IPS DF 6.9 (cell line): ENCODE results near the gene MRTFA.

Experiments
- DNase-seq: peaks from one replicate; pipeline ENCODE4 v3.0.0-alpha.2; 2013; ENCODE audit warnings: low read depth, low spot score
- H3K27ac ChIP-seq: one replicate; pipeline ENCODE4 v1.5.1; 2013; ENCODE audit warnings: low read length, control low read depth
- H3K27me3 ChIP-seq: 2 replicates; pipeline ENCODE4 v1.6.1; 2013; ENCODE audit warnings: mild to moderate bottlenecking, low read length; ENCODE audit not compliant: control insufficient read depth, insufficient read depth
- H3K36me3 ChIP-seq: 2 replicates; pipeline ENCODE4 v1.6.1; 2013; ENCODE audit warnings: low read length; ENCODE audit not compliant: control insufficient read depth, insufficient read depth
- H3K4me1 ChIP-seq: 2 replicates; pipeline ENCODE4 v1.6.1; 2013; ENCODE audit warnings: low read length; ENCODE audit not compliant: control insufficient read depth, insufficient read depth
- H3K4me3 ChIP-seq: 2 replicates; pipeline ENCODE4 v1.5.1; 2013; ENCODE audit warnings: mild to moderate bottlenecking, low read length
- H3K9me3 ChIP-seq: 2 replicates; pipeline ENCODE4 v1.6.1; 2013; ENCODE audit warnings: low read length, inconsistent platforms; ENCODE audit not compliant: control insufficient read depth, insufficient read depth
- WGBS: extraction: QIAGEN DNeasy Blood & Tissue Kit; methylation state at CpG from one replicate; pipeline ENCODE4 v1.1.7; 2013; ENCODE audit warnings: mixed read lengths, missing lambda C conversion rate; ENCODE audit not compliant: insufficient read length, insufficient coverage; 5-methylcytosine and 5-hydroxymethylcytosine counted together

The MRTFA gene

DNA sequence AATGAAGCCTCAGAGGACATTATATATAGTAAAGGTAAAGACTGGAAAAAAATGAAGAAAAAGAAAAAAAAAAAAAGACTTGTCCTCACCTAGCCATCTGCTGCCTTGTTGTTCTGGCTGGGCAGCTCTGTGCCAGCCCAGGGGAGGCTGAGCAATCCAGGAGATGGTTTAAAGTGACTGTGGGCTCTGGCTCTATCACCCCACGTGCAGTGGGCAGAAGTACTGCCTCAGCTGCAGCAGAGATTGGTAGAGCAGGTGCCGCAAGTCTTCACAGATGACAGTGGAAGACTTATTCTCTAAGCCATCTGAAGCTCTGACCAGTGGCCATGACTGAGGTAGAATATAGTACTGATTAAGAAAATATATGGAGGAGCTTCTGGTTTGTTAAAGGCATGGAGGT, 203.9 kb downstream of the MRTFA start:
- H3K27me3 ChIP-seq = no peaks in the 10 kb centered on the region
- peaks cover 6% of the 10 kb centered on the region; the same call in 1 of the 2 replicates for H3K36me3 ChIP-seq
- H3K4me1 ChIP-seq = peaks cover 2% of the 10 kb centered on the region; the same call in 1 of the 2 replicates
- no CpG with 5 or more reads among the region's 2 CpGs for WGBS
- H3K9me3 ChIP-seq = no peaks in the 10 kb centered on the region
- H3K27ac ChIP-seq = no peak overlapping the region
- H3K4me3 ChIP-seq = no peak overlapping the region
- no peak for DNase-seq

DNA sequence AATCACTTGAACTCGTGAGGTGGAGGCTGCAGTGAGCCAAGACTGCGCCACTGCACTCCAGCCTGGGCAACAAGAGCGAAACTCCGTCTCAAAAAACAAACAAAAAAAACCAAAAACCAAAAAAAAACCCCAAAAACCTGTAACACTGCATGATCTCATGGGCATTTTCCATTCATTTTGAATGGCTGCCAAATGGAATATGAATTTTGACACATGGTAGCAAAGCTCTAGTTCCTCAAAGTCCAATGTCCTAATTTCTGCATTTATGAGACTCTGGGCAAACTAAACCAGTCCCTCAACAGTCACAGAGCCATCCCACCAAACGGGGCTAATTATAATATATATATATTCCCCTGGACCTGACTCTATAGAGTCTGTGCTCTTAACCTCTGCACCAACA, 204.4 kb downstream of the MRTFA start:
- no peak for DNase-seq
- H3K4me3 ChIP-seq = no peak overlapping the region
- H3K36me3 ChIP-seq = peaks cover 6% of the 10 kb centered on the region; the same call in 1 of the 2 replicates
- no peaks in the 10 kb centered on the region for H3K9me3 ChIP-seq
- no peak overlapping the region for H3K27ac ChIP-seq
- peaks cover 2% of the 10 kb centered on the region; the same call in 1 of the 2 replicates for H3K4me1 ChIP-seq
- H3K27me3 ChIP-seq = no peaks in the 10 kb centered on the region
- 100% methylated on average over 1 of the region's 5 CpGs for WGBS

DNA sequence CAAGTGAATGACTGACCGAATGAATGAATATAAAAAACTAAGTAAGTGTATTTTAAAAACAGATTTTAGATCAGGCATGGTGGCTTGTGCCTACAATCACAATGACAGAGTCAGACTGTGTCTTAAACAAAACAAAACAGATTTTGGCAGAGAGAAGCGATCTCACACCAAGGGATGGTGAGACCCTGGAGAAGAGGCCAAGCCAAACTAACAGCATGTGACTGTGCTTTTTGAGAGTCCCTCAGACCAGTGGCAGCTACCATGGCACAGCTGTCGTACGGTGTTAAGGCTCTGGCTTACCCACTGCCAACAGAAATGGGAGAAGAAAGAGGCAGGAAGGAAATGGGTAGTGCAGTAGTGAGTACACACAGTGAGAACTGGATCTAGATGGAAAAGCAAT, 205.5 kb downstream of the MRTFA start:
- no CpG with 5 or more reads among the region's 4 CpGs for WGBS
- no peaks in the 10 kb centered on the region for H3K9me3 ChIP-seq
- H3K4me3 ChIP-seq = no peak overlapping the region
- no peak for DNase-seq
- H3K4me1 ChIP-seq = no peaks in the 10 kb centered on the region
- H3K27me3 ChIP-seq = no peaks in the 10 kb centered on the region
- H3K27ac ChIP-seq = no peak overlapping the region
- peaks cover 6% of the 10 kb centered on the region; the same call in 1 of the 2 replicates for H3K36me3 ChIP-seq

DNA sequence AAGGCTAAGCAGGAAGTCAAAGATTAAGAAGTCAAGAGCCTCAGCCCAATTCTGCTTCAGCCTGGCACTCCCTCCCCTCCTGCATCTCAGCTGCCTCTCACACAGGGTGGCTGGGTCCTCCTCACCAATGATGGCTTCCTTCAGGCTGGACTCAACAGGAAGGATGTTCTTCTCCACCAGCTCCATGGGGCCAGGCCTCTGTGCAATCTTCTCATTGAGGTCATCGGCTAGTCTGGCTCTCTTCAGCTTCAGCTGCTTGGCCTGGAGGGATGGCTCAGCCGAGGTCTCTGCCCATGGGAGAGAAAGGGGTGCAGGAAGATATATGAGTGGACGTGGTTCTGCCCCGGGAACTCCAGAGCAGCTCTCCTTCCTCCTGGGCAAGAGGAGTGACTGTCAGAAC, 207.0 kb downstream of the MRTFA start:
- H3K9me3 ChIP-seq = no peaks in the 10 kb centered on the region
- H3K36me3 ChIP-seq = peaks cover 6% of the 10 kb centered on the region; the same call in 1 of the 2 replicates
- WGBS = no CpG with 5 or more reads among the region's 4 CpGs
- H3K4me3 ChIP-seq = no peak overlapping the region
- H3K4me1 ChIP-seq = no peaks in the 10 kb centered on the region
- DNase-seq = no peak
- H3K27ac ChIP-seq = no peak overlapping the region
- no peaks in the 10 kb centered on the region for H3K27me3 ChIP-seq

DNA sequence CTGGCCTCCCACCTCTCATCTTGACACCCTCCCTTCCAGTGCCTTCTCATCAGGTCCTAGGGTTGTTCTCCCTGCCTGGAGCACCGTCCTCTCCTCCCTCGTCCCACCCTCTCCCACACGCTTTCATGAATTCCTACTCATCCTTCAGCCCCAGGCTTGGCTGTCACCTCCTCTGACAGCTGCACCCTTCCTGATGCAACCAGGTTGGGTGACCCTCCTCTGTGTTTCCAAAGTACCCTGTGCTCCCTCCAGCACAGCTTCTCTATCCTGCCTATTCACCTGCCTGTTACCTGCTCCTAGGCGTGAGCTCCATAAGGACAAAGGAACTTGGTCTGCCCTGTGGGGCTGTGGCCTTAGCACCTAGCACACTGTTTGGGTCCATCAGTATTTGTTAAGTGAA, 207.7 kb downstream of the MRTFA start:
- Histone ChIP-seq H3K27ac (no peak overlapping the region), H3K4me3 (no peak overlapping the region), H3K9me3 (no peaks in the 10 kb centered on the region), H3K4me1 (no peaks in the 10 kb centered on the region), H3K36me3 (peaks cover 6% of the 10 kb centered on the region; the same call in 1 of the 2 replicates), H3K27me3 (no peaks in the 10 kb centered on the region)
- no peak for DNase-seq
- no CpG with 5 or more reads among the region's 4 CpGs for WGBS

DNA sequence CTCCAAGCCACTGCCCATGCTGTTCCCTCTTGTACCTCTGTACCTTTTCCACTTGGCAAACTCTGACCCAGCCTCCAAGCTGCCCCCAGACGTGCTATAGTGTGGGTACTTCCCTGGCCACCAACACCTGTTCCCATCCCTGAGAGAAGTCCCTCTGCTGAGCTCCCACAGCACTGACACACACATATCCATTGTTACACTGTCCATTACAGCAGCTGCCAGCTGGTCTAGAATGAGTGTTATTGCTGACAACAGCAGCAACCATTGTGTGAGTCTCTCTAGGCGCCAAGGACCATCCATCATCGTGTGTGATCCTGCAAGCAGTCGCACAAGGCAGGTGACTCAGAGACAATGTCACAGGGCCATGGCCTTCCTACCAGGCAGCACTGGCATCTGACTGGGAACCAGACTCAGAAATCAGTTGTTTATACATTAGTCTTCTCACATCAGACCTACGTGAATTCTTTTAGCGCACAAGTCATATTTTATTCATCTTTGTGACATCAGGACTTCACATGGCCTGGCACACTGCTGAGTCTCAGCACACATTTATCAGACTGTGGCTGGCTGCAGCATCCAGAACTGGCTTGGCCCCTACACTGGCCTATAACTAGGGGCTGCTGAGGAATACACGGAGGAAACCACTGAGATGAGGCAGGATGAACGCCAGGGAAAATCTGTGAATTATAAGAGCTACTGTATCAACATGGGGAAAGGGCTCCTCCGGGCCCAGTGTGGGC, 209.8 kb downstream of the MRTFA start:
- Histone ChIP-seq H3K36me3 (peaks cover 12% of the 10 kb centered on the region; the same call in 1 of the 2 replicates), H3K27ac (no peak overlapping the region)
- no CpG with 5 or more reads among the region's 9 CpGs for WGBS

GRCh38 chr22:40425082-40425481, 211.4 kb downstream of the MRTFA start:
- Histone ChIP-seq H3K4me1 (no peaks in the 10 kb centered on the region), H3K36me3 (peaks cover 21% of the 10 kb centered on the region), H3K4me3 (no peak overlapping the region), H3K9me3 (no peaks in the 10 kb centered on the region), H3K27ac (no peak overlapping the region), H3K27me3 (no peaks in the 10 kb centered on the region)
- WGBS = no CpG with 5 or more reads among the region's 5 CpGs
- DNase-seq = no peak

More for the DNA sequence above, 209.8 kb downstream of the MRTFA start:
- Histone ChIP-seq H3K27me3 (no peaks in the 10 kb centered on the region), H3K4me1 (no peaks in the 10 kb centered on the region), H3K9me3 (no peaks in the 10 kb centered on the region), H3K4me3 (no peak overlapping the region)
- no peak for DNase-seq

- DNase-seq = no peak
- H3K36me3 ChIP-seq = peaks cover 22% of the 10 kb centered on the region
- no peaks in the 10 kb centered on the region for H3K9me3 ChIP-seq
- no peaks in the 10 kb centered on the region for H3K4me1 ChIP-seq
- no peaks in the 10 kb centered on the region for H3K27me3 ChIP-seq
- H3K4me3 ChIP-seq = no peak overlapping the region
- no CpG with 5 or more reads among the region's 17 CpGs for WGBS
- no peak overlapping the region for H3K27ac ChIP-seq
Measured at GRCh38 chr22:40423882-40424640, 212.5 kb downstream of the MRTFA start.

DNA sequence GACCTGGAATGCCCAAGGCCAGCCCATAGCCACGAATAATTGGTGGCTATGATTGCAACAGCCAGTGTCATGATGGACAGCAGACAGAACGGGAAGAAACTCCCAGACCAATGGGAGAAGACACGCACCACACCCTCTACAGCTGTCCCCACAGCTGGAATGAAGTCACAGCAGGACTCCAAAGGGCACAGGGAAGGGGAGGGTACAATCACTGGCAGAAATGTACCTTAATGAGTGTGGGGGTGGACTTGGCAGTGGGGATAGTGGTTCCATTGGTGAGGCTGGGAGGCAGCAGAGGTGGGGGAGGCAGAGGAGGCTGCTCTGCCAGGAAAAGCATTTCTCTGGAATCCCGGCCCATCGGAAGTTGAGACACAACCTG, 213.2 kb downstream of the MRTFA start:
- WGBS = no CpG with 5 or more reads among the region's 5 CpGs
- H3K27me3 ChIP-seq = no peaks in the 10 kb centered on the region
- DNase-seq = no peak
- no peaks in the 10 kb centered on the region for H3K4me1 ChIP-seq
- H3K27ac ChIP-seq = no peak overlapping the region
- H3K4me3 ChIP-seq = no peak overlapping the region
- no peaks in the 10 kb centered on the region for H3K9me3 ChIP-seq
- peaks cover 23% of the 10 kb centered on the region for H3K36me3 ChIP-seq

GRCh38 chr22:40422558-40423309, 213.8 kb downstream of the MRTFA start:
- Histone ChIP-seq H3K4me1 (no peaks in the 10 kb centered on the region; the same call in 1 of the 2 replicates), H3K36me3 (peaks cover 25% of the 10 kb centered on the region), H3K4me3 (no peak overlapping the region), H3K27ac (no peak overlapping the region), H3K27me3 (no peaks in the 10 kb centered on the region), H3K9me3 (no peaks in the 10 kb centered on the region)
- no peak for DNase-seq
- WGBS = no CpG with 5 or more reads among the region's 9 CpGs
